Psoas muscle (tissue), 8 donors: Measurements from ENCODE around the gene UBE2N. TPM values are rescaled to one million over a fixed set of nuclear protein-coding genes. Genes with fewer than 3 reads are reported as not detected.

ENCODE experiments used
- ATAC-seq, 4 donors: fragments of 200-7000 bp; cut with Tn5 transposase; one replicate each; pipeline ENCODE4 v1.9.1; 2020; ENCODE audit warnings: moderate library complexity in 3 of 4, mild to moderate bottlenecking in 2 of 4
- DNase-seq, 2 donors: peaks; one replicate each; pipeline ENCODE4 v3.0.0-alpha.2; 2020
- H3K27ac ChIP-seq: fragments of 200-600 bp; one replicate; pipeline ENCODE4 v1.8.0; 2022
- H3K27me3 ChIP-seq, 3 donors: fragments of 200-600 bp in 1 of 3; one replicate each; pipeline versions ENCODE4 v1.6.1 to v1.8.0; 2013 to 2022; ENCODE audit warnings: low read length in 2 of 3, mild to moderate bottlenecking in 2 of 3, moderate library complexity in 1 of 3; ENCODE audit not compliant: insufficient read depth in 3 of 3
- H3K36me3 ChIP-seq, 2 donors: fragments of 200-600 bp in 1 of 2; one replicate each; pipeline versions ENCODE4 v1.6.1 to v1.8.0; 2013 to 2022; ENCODE audit warnings: low read depth in 1 of 2, mild to moderate bottlenecking in 1 of 2, moderate library complexity in 1 of 2; ENCODE audit not compliant: insufficient read depth in 1 of 2
- H3K4me1 ChIP-seq: fragments of 200-600 bp; one replicate; pipeline ENCODE4 v1.8.0; 2022
- H3K4me3 ChIP-seq: fragments of 200-600 bp; one replicate; pipeline ENCODE4 v1.8.0; 2022; ENCODE audit warnings: mild to moderate bottlenecking
- H3K9me3 ChIP-seq: fragments of 200-600 bp; one replicate; pipeline ENCODE4 v1.8.0; 2022
- WGBS, 3 donors: extraction: QIAGEN DNeasy Blood & Tissue Kit; methylation state at CpG; one replicate each; pipeline versions ENCODE4 v1.1.6 to v1.1.7; 2013; 5-methylcytosine and 5-hydroxymethylcytosine counted together
- intact Hi-C, 2 donors: fragments of 100-400 bp; cut with DNase I; formaldehyde crosslinking; loops; one replicate each; pipeline versions ENCODE4 v1.11.0 to v1.14.2; 2022
- polyA plus RNA-seq, 3 donors: library from polyadenylated mRNA; stranded (reverse); fragments of 200-250 nt; gene quantifications; one replicate each; pipeline ENCODE4 v1.2.3, GENCODE V29; 2013
- total RNA-seq, 4 donors: library from RNA; stranded (reverse); fragmentation: NEBNext Ultra II Directional in 2 of 4; extraction: Animal tissue kit (Norgen Biotek cat#: 25700) in 2 of 4; gene quantifications; one replicate each; pipeline versions ENCODE4 v1.2.1 to v1.2.4, GENCODE V29; 2021 to 2023
- TF ChIP-seq, protein P1 (sequence below): fragments of 200-600 bp; IDR thresholded peaks from one replicate; pipeline ENCODE4 v1.8.0; 2022; ENCODE audit warnings: antibody characterized with exemption
- donor health status: healthy with polysubstance abuse.
- donor health status: DM: no; HTN: no; CAD: no; lungs with moderate emphysema.
- donor health status: Bipolar disorder and iron deficiency.
- donor health status: healthy.
- donor health status: DM: yes; HTN: yes; CAD: no.
- donor health status: DM: no; HTN: no; CAD: no.
- donor health status: DM: no; HTN: no; CAD: no.
- donor health status: DM: yes; HTN: yes; CAD: no.

UBE2N gene
- total and polyA plus RNA-seq, 7 donors = 52.8 to 104 (median 81.6) TPM

DNA sequence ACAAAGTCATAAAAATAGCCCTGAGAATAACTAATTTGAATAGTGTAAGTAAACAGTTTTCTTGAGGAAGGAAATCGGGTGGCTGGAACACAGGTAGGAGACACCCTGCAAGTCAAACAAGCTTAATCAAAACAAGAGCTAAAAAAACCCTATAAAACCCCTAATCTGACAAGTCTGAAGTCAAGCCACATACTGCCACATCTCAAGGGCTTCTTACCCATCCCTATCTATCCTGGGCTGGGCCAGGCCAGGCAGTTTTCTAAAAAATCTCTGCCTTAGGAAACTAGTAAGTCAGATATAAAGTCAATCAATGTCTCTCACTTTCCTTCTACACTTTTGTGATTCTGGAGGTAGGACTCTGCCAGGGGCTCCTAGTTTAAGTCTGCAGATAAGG is 15.3 kb downstream of the UBE2N start:
- intact Hi-C loops = loop anchor here in 1 of 2 donors (10.0 kb wide), 1 partner anchor 642 kb away; no protein-coding TSS in a partner anchor
- Histone ChIP-seq H3K27ac (peak overlapping the region; percentile 77), H3K4me1 (peaks cover 89% of the 10 kb centered on the region), H3K4me3 (peak overlapping the region; percentile 17), H3K9me3 (no peaks in the 10 kb centered on the region), H3K27me3 (no peaks in the 10 kb centered on the region), H3K36me3 (no peaks in the 10 kb centered on the region)
- DNase-seq = no peak
- TF ChIP-seq, protein P1, sequence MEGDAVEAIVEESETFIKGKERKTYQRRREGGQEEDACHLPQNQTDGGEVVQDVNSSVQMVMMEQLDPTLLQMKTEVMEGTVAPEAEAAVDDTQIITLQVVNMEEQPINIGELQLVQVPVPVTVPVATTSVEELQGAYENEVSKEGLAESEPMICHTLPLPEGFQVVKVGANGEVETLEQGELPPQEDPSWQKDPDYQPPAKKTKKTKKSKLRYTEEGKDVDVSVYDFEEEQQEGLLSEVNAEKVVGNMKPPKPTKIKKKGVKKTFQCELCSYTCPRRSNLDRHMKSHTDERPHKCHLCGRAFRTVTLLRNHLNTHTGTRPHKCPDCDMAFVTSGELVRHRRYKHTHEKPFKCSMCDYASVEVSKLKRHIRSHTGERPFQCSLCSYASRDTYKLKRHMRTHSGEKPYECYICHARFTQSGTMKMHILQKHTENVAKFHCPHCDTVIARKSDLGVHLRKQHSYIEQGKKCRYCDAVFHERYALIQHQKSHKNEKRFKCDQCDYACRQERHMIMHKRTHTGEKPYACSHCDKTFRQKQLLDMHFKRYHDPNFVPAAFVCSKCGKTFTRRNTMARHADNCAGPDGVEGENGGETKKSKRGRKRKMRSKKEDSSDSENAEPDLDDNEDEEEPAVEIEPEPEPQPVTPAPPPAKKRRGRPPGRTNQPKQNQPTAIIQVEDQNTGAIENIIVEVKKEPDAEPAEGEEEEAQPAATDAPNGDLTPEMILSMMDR = no peak
- no peak for ATAC-seq
- 33 to 42% (median 41%) methylated on average over 1 of the region's 1 CpG for WGBS, 3 donors

DNA sequence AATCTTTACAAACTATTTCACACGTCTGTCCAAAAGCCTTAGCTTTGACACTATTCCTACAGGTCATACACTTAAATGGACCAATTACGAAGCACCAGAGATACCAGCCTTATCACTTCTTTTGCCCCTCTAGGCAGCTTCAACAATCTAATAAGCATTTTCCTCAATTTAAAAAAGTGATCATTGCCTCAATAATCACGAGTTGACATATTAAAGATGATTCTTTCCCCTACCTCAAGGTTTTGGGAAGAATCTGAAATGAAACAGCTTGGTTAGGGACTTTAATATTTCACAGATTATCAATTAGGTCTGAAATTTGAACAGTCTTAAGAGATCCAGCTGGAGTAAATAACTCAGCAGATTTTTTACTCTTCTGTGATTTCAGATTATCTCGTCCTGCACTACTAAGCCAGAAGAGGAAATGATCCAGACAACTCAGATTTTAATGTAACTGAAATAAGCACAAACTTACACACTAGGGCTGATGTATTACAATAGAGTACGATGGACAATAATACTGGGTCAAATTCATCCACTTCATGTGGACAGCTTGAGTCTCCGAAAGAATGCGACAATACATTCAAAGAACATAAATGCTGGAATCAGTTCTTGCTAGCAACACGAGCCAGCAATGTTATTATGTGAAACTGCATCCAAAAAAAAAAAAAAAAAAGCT is 15.9 kb downstream of the UBE2N start:
- 31 to 49% (median 32%) methylated on average over 8 of the region's 8 CpGs for WGBS, 3 donors
- Histone ChIP-seq H3K4me1 (peaks cover 90% of the 10 kb centered on the region), H3K36me3 (no peaks in the 10 kb centered on the region), H3K9me3 (no peaks in the 10 kb centered on the region), H3K27ac (peak overlapping the region; percentile 77), H3K27me3 (no peaks in the 10 kb centered on the region), H3K4me3 (peak overlapping the region; percentile 17)
- TF ChIP-seq, protein P1 = no peak
- intact Hi-C loops = loop anchor here in 1 of 2 donors (10.0 kb wide), 1 partner anchor 641 kb away; no protein-coding TSS in a partner anchor
- DNase-seq = no peak
- no peak for ATAC-seq

DNA sequence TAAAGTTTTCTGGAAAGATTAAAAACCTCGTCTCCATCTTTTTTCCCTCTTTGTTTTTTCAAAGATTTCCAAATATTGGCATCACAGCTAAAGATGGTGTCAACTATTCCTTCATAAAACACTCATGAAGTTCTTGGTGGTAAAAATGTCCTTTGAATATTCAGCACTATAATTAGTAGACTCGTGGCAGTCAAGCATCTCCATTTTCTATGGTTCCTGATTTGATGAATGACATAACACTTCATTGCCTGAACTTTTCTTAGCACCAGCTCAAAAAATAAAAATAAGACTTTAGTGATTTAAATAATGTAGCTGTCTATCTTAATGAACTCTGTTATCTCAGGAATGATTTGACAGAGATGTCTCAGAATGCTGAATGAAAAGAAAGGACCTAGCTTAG is 19.7 kb downstream of the UBE2N start:
- no peaks in the 10 kb centered on the region for H3K9me3 ChIP-seq
- intact Hi-C loops = loop anchor here in 1 of 2 donors (10.0 kb wide), 1 partner anchor 637 kb away; no protein-coding TSS in a partner anchor
- no peak overlapping the region for H3K4me3 ChIP-seq
- TF ChIP-seq, protein P1 = no peak
- H3K36me3 ChIP-seq = no peaks in the 10 kb centered on the region
- H3K4me1 ChIP-seq = peaks cover 82% of the 10 kb centered on the region
- H3K27ac ChIP-seq = peak overlapping the region; percentile 76
- no peaks in the 10 kb centered on the region for H3K27me3 ChIP-seq
- 31 to 54% (median 36%) methylated on average over 2 of the region's 2 CpGs for WGBS, 3 donors
- DNase-seq = no peak
- peak in 2 of 4 donors; percentile 25 to 33 for ATAC-seq

DNA sequence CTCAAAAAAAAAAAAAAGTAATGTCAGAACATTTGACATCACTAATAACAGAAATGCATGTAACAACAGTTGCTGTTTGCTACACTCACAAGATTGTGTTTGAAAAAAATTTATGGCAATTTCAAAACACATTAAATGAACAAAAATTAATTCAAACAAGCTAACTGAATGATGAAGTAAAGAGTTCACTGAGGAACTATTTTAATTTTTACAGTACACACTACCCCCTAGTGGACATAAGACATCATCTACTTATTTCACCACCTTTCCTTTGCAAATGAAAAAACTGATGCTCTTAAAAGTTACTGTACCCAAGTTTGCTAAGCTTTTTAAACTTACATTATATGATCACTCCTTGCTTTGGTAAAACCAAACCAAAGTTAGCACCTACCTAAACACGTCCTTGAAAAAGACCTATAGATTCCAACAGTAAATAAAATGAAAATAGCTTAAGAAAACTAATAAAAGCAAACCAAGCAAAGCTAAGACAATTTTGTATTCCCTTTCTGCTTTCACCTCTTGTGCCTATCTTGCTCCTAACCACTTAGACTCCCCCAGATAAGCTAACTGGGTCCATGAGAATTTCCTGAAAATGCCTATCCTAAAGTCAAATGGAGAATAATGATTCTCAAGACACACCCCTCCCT is 22.2 kb downstream of the UBE2N start:
- 38 to 52% (median 40%) methylated on average over 1 of the region's 1 CpG for WGBS, 3 donors
- no peak for DNase-seq
- TF ChIP-seq, protein P1 = peak; percentile 75
- Histone ChIP-seq H3K27me3 (no peaks in the 10 kb centered on the region), H3K27ac (peak overlapping the region; percentile 76), H3K9me3 (no peaks in the 10 kb centered on the region), H3K4me1 (peaks cover 81% of the 10 kb centered on the region), H3K36me3 (no peaks in the 10 kb centered on the region), H3K4me3 (peak overlapping the region; percentile 13)
- peak; percentile 61 to 79 (median 72) for ATAC-seq
- intact Hi-C loops = loop anchor here (2.0 to 10.0 kb wide), 2 partner anchors 433 to 635 kb away; no protein-coding TSS in a partner anchor
